ENCODE measurements around the gene PLOD2. TPM values are rescaled to one million over a fixed set of nuclear protein-coding genes. Genes with fewer than 3 reads are reported as not detected.

PLOD2 gene
- total RNA-seq, 6 experiments from 2014 or later = 22.7 to 196 (median 57.6) TPM

DNA sequence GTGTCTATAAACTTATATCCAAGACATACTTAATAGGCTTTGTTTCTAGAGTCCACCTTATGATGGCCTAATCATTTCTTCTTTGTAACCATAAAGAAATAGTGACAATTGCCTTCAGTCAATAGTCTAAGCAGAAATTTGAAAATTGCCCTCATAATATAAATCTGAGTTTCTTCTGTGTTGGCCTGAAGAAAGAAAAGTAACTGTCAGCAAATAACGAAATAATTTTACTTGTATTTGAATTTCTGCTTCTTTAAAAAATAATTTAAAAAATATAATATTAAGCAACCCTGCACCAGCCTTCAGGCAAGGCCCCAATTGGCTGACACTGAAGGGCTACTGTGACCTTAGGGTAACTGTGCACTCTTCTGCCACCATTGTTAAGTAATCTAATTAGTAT is 113.5 kb downstream of the PLOD2 start:
- Histone ChIP-seq H3K27me3 (no peaks in the 10 kb centered on the region), H3K36me3 (no peaks in the 10 kb centered on the region), H3K9me3 (no peaks in the 10 kb centered on the region), H3K4me3 (no peak overlapping the region), H3K27ac (no peak overlapping the region), H3K4me1 (peaks cover 0 to 6% (median 0%) of the 10 kb centered on the region in 4 donors)
- DNase-seq = no peak
- no peak for ATAC-seq
- no peak for TF ChIP-seq POLR2A (IDR thresholded peaks at IDR 0.05)
- TF ChIP-seq, protein P1, sequence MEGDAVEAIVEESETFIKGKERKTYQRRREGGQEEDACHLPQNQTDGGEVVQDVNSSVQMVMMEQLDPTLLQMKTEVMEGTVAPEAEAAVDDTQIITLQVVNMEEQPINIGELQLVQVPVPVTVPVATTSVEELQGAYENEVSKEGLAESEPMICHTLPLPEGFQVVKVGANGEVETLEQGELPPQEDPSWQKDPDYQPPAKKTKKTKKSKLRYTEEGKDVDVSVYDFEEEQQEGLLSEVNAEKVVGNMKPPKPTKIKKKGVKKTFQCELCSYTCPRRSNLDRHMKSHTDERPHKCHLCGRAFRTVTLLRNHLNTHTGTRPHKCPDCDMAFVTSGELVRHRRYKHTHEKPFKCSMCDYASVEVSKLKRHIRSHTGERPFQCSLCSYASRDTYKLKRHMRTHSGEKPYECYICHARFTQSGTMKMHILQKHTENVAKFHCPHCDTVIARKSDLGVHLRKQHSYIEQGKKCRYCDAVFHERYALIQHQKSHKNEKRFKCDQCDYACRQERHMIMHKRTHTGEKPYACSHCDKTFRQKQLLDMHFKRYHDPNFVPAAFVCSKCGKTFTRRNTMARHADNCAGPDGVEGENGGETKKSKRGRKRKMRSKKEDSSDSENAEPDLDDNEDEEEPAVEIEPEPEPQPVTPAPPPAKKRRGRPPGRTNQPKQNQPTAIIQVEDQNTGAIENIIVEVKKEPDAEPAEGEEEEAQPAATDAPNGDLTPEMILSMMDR (IDR thresholded peaks at IDR 0.05) = no peak
- intact Hi-C loops (cut with DNase I) = no loop called here
- 81% methylated on average over 1 of the region's 1 CpG for WGBS (ENCODE audit: insufficient coverage, low coverage, low lambda C conversion rate, missing lambda C conversion rate)

- H3K4me3 ChIP-seq = no peak overlapping the region
- no peak for TF ChIP-seq POLR2A (IDR thresholded peaks at IDR 0.05)
- TF ChIP-seq, protein P1 (IDR thresholded peaks at IDR 0.05) = no peak
- no peak overlapping the region for H3K27ac ChIP-seq
- no peaks in the 10 kb centered on the region for H3K9me3 ChIP-seq
- intact Hi-C loops (cut with DNase I) = no loop called here
- no peaks in the 10 kb centered on the region for H3K36me3 ChIP-seq
- no peaks in the 10 kb centered on the region for H3K27me3 ChIP-seq
- DNase-seq = no peak
- no peaks in the 10 kb centered on the region for H3K4me1 ChIP-seq
- no peak for ATAC-seq
Measured at GRCh38 chr3:146044046-146044445, 116.9 kb downstream of the PLOD2 start.

- intact Hi-C loops (cut with DNase I) = no loop called here
- TF ChIP-seq, protein P1 (IDR thresholded peaks at IDR 0.05) = no peak
- TF ChIP-seq POLR2A (IDR thresholded peaks at IDR 0.05) = no peak
- no peaks in the 10 kb centered on the region for H3K9me3 ChIP-seq
- ATAC-seq = no peak
- no peak for DNase-seq
- H3K4me3 ChIP-seq = no peak overlapping the region
- no peaks in the 10 kb centered on the region for H3K36me3 ChIP-seq
- no peaks in the 10 kb centered on the region for H3K27me3 ChIP-seq
- H3K27ac ChIP-seq = no peak overlapping the region
- no peaks in the 10 kb centered on the region for H3K4me1 ChIP-seq
Measured at GRCh38 chr3:146040630-146041029, 120.4 kb downstream of the PLOD2 start.

DNA sequence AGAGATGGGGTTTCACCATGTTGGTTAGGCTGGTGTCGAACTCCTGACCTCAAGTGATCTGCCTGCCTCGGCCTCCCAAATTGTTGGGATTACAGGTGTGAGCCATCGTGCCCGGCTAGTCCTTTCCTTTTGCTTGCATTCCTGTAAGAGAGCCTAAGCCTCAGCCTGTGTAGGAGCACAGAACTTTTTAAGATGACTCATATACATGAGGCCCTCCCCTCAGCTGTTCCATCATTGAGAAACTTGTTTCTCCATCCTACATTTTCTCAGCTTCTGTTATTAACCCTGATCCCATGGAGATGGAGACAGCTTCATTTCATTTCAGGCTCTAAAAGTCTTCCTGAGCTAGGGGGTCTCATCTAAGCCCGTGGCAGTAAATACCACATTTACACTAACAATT is 123.3 kb downstream of the PLOD2 start:
- DNase-seq (no peak), ATAC-seq (no peak)
- H3K4me1 ChIP-seq = no peaks in the 10 kb centered on the region
- no peaks in the 10 kb centered on the region for H3K36me3 ChIP-seq
- H3K4me3 ChIP-seq = no peak overlapping the region
- H3K27me3 ChIP-seq = no peaks in the 10 kb centered on the region
- WGBS (ENCODE audit: insufficient coverage, low coverage, low lambda C conversion rate, missing lambda C conversion rate) = 78% methylated on average over 4 of the region's 5 CpGs
- H3K9me3 ChIP-seq = no peaks in the 10 kb centered on the region
- intact Hi-C loops (cut with DNase I) = no loop called here
- no peak overlapping the region for H3K27ac ChIP-seq
- TF ChIP-seq, protein P1 (IDR thresholded peaks at IDR 0.05) = no peak
- no peak for TF ChIP-seq POLR2A (IDR thresholded peaks at IDR 0.05)

- intact Hi-C loops (cut with DNase I) = no loop called here
Measured at GRCh38 chr3:146036281-146036680, 124.7 kb downstream of the PLOD2 start.

More at GRCh38 chr3:146036281-146036680, 124.7 kb downstream of the PLOD2 start:
- no peak for DNase-seq
- Histone ChIP-seq H3K9me3 (no peaks in the 10 kb centered on the region), H3K27ac (no peak overlapping the region), H3K4me1 (no peaks in the 10 kb centered on the region), H3K27me3 (no peaks in the 10 kb centered on the region), H3K4me3 (no peak overlapping the region), H3K36me3 (no peaks in the 10 kb centered on the region)
- WGBS (ENCODE audit: insufficient coverage, low coverage, low lambda C conversion rate, missing lambda C conversion rate) = 92% methylated on average over 1 of the region's 1 CpG
- TF ChIP-seq POLR2A (IDR thresholded peaks at IDR 0.05) = no peak
- TF ChIP-seq, protein P1 (IDR thresholded peaks at IDR 0.05) = no peak
- no peak for ATAC-seq
